K562 (cell line): ENCODE measurements around the gene TNFSF13. TPM values are rescaled to one million over a fixed set of nuclear protein-coding genes. Genes with fewer than 3 reads are reported as not detected.

ENCODE experiments used
- CHD1 ChIP-seq: fragments of 200-600 bp; sonication (generic); IDR thresholded peaks from one replicate; pipeline ENCODE4 v1.6.1; 2012; ENCODE audit warnings: mild to moderate bottlenecking, moderate library complexity, low read length, inconsistent platforms
- FOXA3 ChIP-seq, 2 experiments: fragments of 450-650 bp in 1 of 2; sonication (generic) in 1 of 2; formaldehyde crosslinking; IDR thresholded peaks in 1 of 2; conservative IDR thresholded peaks in 1 of 2; 2 replicates each; pipeline versions ENCODE4 v1.4.0 to v1.8.0; 2020 to 2022; ENCODE audit warnings: mild to moderate bottlenecking in 2 of 2, missing genetic modification reagents in 1 of 2
- FOXJ2 ChIP-seq: fragments of 200-800 bp; sonication (Bioruptor generic); IDR thresholded peaks from 2 replicates; pipeline ENCODE4 v1.6.1; 2016; ENCODE audit warnings: missing genetic modification characterization, missing compliant biosample characterization
- LCOR ChIP-seq: sonication (generic); formaldehyde crosslinking; IDR thresholded peaks from 2 replicates; pipeline ENCODE4 v1.8.0; 2022; ENCODE audit warnings: mild to moderate bottlenecking, missing genetic modification reagents
- MCM7 ChIP-seq, 2 experiments: fragments of 450-650 bp; IDR thresholded peaks; 2 replicates each; pipeline ENCODE4 v1.6.1; 2016 to 2018
- MXI1 ChIP-seq: IDR thresholded peaks from 2 replicates; pipeline ENCODE4 v1.6.1; 2011; ENCODE audit warnings: low read depth, mild to moderate bottlenecking, improper control_type of control experiment, low read length
- RBM34 ChIP-seq: fragments of 200-400 bp; formaldehyde crosslinking; IDR thresholded peaks from 2 replicates; pipeline ENCODE4 v1.6.1; 2018; ENCODE audit warnings: low read length, borderline replicate concordance; ENCODE audit not compliant: insufficient read depth
- ZC3H4 ChIP-seq: sonication (generic); formaldehyde crosslinking; IDR thresholded peaks from 2 replicates; pipeline ENCODE4 v1.9.0; 2021; ENCODE audit warnings: missing genetic modification reagents, borderline replicate concordance
- ZNF253 ChIP-seq: fragments of 250-450 bp; sonication (Bioruptor Pico); conservative IDR thresholded peaks from 2 replicates; pipeline ENCODE4 v1.6.1; 2021; ENCODE audit warnings: mild to moderate bottlenecking
- ZNF354B ChIP-seq: fragments of 250-450 bp; sonication (Bioruptor Pico); IDR thresholded peaks from 2 replicates; pipeline ENCODE4 v1.4.0; 2020
- polyA plus RNA-seq, 8 experiments: library from polyadenylated mRNA; depleted of rRNA in 4 of 8; stranded (reverse) in 5 of 8; unstranded in 3 of 8; fragments of >200 nt; fragmentation: Nextera tagmentation in 2 of 8; fragmentation: Illumina TruSeq in 1 of 8; extraction: Ambion mirVana in 2 of 8; extraction: Trizol in 1 of 8; gene quantifications; 2 replicates each; pipeline versions ENCODE4 v1.2.1 to v1.2.3, GENCODE V29; 2011 to 2014; ENCODE audit warnings: inconsistent platforms in 1 of 8, missing spikeins in 1 of 8
- total RNA-seq, 7 experiments: library from RNA; depleted of rRNA in 6 of 7; stranded (reverse); fragments of >200 nt in 6 of 7; fragmentation: Illumina TruSeq in 2 of 7; extraction: Trizol in 2 of 7; gene quantifications; 2 replicates each; pipeline versions ENCODE4 v1.2.1 to v1.2.3, GENCODE V29; 2011 to 2021; ENCODE audit warnings: low replicate concordance in 1 of 7
- TF ChIP-seq, protein P1 (sequence below): fragments of 200-600 bp; sonication (generic); IDR thresholded peaks from one replicate; pipeline ENCODE4 v1.6.1; 2012; ENCODE audit warnings: mild to moderate bottlenecking, low read depth, low read length, inconsistent platforms
- TF ChIP-seq, protein P2 (sequence below): sonication (generic); formaldehyde crosslinking; IDR thresholded peaks from 2 replicates; pipeline ENCODE4 v1.8.0; 2022; ENCODE audit warnings: mild to moderate bottlenecking, missing genetic modification reagents

TNFSF13 gene
- total and polyA plus RNA-seq, 9 of the 15 experiments (the other 6 are each of a cell fraction or from before 2014, with no cell fraction given), result 0.04 to 0.51 (median 0.19) TPM; not detected in 1

- TF ChIP-seq, protein P1, sequence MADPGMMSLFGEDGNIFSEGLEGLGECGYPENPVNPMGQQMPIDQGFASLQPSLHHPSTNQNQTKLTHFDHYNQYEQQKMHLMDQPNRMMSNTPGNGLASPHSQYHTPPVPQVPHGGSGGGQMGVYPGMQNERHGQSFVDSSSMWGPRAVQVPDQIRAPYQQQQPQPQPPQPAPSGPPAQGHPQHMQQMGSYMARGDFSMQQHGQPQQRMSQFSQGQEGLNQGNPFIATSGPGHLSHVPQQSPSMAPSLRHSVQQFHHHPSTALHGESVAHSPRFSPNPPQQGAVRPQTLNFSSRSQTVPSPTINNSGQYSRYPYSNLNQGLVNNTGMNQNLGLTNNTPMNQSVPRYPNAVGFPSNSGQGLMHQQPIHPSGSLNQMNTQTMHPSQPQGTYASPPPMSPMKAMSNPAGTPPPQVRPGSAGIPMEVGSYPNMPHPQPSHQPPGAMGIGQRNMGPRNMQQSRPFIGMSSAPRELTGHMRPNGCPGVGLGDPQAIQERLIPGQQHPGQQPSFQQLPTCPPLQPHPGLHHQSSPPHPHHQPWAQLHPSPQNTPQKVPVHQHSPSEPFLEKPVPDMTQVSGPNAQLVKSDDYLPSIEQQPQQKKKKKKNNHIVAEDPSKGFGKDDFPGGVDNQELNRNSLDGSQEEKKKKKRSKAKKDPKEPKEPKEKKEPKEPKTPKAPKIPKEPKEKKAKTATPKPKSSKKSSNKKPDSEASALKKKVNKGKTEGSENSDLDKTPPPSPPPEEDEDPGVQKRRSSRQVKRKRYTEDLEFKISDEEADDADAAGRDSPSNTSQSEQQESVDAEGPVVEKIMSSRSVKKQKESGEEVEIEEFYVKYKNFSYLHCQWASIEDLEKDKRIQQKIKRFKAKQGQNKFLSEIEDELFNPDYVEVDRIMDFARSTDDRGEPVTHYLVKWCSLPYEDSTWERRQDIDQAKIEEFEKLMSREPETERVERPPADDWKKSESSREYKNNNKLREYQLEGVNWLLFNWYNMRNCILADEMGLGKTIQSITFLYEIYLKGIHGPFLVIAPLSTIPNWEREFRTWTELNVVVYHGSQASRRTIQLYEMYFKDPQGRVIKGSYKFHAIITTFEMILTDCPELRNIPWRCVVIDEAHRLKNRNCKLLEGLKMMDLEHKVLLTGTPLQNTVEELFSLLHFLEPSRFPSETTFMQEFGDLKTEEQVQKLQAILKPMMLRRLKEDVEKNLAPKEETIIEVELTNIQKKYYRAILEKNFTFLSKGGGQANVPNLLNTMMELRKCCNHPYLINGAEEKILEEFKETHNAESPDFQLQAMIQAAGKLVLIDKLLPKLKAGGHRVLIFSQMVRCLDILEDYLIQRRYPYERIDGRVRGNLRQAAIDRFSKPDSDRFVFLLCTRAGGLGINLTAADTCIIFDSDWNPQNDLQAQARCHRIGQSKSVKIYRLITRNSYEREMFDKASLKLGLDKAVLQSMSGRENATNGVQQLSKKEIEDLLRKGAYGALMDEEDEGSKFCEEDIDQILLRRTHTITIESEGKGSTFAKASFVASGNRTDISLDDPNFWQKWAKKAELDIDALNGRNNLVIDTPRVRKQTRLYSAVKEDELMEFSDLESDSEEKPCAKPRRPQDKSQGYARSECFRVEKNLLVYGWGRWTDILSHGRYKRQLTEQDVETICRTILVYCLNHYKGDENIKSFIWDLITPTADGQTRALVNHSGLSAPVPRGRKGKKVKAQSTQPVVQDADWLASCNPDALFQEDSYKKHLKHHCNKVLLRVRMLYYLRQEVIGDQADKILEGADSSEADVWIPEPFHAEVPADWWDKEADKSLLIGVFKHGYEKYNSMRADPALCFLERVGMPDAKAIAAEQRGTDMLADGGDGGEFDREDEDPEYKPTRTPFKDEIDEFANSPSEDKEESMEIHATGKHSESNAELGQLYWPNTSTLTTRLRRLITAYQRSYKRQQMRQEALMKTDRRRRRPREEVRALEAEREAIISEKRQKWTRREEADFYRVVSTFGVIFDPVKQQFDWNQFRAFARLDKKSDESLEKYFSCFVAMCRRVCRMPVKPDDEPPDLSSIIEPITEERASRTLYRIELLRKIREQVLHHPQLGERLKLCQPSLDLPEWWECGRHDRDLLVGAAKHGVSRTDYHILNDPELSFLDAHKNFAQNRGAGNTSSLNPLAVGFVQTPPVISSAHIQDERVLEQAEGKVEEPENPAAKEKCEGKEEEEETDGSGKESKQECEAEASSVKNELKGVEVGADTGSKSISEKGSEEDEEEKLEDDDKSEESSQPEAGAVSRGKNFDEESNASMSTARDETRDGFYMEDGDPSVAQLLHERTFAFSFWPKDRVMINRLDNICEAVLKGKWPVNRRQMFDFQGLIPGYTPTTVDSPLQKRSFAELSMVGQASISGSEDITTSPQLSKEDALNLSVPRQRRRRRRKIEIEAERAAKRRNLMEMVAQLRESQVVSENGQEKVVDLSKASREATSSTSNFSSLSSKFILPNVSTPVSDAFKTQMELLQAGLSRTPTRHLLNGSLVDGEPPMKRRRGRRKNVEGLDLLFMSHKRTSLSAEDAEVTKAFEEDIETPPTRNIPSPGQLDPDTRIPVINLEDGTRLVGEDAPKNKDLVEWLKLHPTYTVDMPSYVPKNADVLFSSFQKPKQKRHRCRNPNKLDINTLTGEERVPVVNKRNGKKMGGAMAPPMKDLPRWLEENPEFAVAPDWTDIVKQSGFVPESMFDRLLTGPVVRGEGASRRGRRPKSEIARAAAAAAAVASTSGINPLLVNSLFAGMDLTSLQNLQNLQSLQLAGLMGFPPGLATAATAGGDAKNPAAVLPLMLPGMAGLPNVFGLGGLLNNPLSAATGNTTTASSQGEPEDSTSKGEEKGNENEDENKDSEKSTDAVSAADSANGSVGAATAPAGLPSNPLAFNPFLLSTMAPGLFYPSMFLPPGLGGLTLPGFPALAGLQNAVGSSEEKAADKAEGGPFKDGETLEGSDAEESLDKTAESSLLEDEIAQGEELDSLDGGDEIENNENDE, result no peak
- TF ChIP-seq ZNF354B (no peak), FOXJ2 (tag) (no peak), CHD1 (no peak), ZC3H4 (CRISPR knock-in tag) (no peak), LCOR (CRISPR knock-in tag) (no peak), MXI1 (no peak), RBM34 (no peak), MCM7 (IDR thresholded peaks at IDR 0.05) (no peak), FOXA3 (CRISPR knock-in tag; conservative IDR thresholded peaks at IDR 0.05 in 1 of 2, IDR thresholded peaks at IDR 0.05 in 1 of 2) (no peak), ZNF253 (CRISPR knock-in tag) (no peak)
- TF ChIP-seq, protein P2, sequence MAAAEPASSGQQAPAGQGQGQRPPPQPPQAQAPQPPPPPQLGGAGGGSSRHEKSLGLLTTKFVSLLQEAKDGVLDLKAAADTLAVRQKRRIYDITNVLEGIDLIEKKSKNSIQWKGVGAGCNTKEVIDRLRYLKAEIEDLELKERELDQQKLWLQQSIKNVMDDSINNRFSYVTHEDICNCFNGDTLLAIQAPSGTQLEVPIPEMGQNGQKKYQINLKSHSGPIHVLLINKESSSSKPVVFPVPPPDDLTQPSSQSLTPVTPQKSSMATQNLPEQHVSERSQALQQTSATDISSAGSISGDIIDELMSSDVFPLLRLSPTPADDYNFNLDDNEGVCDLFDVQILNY, result no peak
Observed at GRCh38 chr17:7580604-7581575, 22.3 kb downstream of the TNFSF13 start (continued).
